H4 (cell line): ENCODE measurements around the gene ADAM12. TPM values are rescaled to one million over a fixed set of nuclear protein-coding genes. Genes with fewer than 3 reads are reported as not detected.

Source experiments
- DNase-seq: peaks from one replicate; pipeline ENCODE4 v3.0.0-alpha.2; 2015; ENCODE audit warnings: low spot score
- total RNA-seq: library from RNA; depleted of rRNA; stranded (reverse); fragments of >200 nt; shearing (Covaris generic); gene quantifications from 2 replicates; pipeline ENCODE4 v1.2.3, GENCODE V29; 2014

Gene ADAM12
- total RNA-seq, 1 experiment from 2014 or later: 2.0 TPM

DNA sequence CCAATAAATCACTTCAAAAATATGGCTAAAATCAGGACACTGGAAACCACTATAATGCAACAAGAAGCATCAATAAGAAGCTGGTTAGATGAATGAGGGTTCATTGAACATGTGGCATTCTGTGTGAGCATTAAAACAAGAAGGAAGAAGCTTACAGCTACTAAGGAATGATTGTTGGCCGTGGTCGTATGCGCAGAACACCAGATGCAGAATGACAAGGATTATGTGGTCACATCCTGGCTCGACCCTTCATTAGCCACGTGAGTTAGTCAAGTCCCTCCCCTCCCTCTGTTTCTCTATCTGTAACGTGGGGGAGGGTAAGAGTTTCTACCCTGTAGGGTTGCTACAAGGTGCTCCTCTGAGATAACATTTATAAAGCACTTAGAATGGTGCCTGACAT, 174.3 kb downstream of the ADAM12 start:
- no peak for DNase-seq

GRCh38 chr10:126212738-126213137, 175.5 kb downstream of the ADAM12 start:
- DNase-seq: no peak

- no peak for DNase-seq
Measured at GRCh38 chr10:126210051-126210651, 178.1 kb downstream of the ADAM12 start.

GRCh38 chr10:126209451-126209850, 178.8 kb downstream of the ADAM12 start:
- no peak for DNase-seq

- no peak for DNase-seq
Measured at GRCh38 chr10:126208726-126209302, 179.5 kb downstream of the ADAM12 start.

GRCh38 chr10:126207851-126208250, 180.4 kb downstream of the ADAM12 start:
- DNase-seq: no peak

DNA sequence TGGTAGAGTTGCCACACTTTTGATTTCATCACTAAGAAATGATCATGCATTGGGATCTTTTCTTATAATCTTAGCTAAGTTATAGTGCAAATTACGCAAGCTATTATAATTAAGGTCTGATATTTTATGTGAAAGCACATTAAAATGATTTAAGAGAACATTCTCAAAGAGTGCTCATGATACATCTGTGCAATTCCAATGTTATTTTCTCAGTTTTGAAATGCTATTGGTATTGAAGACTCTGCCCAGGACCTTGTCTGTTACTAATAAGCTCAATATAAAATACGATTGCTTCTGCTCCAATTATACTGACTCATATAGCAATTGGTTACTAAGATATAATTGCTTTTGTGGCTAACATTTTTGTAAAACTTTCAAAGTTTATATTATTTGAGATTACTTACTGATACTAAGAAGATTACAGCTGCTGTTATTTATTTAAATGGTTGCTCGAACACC, 180.9 kb downstream of the ADAM12 start:
- DNase-seq: no peak

DNA sequence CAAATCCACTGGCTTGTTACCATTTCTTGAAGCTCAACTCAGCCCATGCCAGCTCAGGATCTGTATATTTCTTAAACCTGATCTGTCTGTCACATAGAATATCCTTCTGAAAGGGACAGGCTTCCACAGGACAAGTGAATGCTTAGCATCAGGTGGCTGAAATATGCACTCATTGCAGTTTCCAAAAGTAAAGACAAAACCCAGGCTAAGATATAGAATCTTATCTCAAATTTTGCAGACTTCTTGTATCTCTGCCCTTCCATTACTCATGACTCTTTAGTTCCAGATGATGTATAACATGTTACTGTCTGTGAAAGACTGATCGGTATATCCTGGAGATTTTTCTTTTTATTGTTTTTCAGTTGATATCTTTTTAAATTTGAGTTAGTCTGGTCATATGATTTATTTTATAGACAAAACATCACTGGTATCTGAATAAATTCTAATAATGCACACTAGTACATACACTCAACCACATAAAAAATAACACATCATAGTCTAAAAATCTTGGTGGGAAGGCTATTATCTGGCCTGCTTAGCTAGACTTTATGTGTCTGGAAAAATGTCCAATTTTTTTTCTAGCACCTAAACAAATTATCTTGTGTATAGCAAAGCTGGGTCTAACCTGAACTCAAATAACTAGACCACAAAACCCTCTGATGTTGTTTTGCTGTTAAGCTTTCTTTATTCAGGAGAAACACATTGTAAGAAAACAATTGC, 182.6 kb downstream of the ADAM12 start:
- DNase-seq: no peak

DNA sequence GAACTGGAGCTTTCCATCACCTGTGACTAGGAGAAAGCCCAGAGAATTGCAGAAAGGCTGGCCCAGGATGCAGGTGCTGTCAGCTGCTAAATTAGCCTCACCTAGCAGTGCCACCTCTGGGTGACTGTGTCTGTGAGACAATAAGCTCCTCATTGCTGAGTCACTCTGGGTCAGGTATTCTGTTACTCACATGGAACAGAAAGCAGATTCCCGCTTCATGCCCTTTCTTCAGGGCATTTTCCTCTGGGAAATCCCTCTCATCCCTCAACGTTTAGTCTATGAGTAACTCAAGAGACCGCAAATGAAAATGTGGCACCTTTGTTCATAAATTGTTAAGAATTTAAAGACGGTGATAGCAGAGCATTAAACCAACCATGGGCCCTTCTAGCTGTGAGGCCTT, 184.0 kb downstream of the ADAM12 start:
- peak; percentile 71 for DNase-seq

DNA sequence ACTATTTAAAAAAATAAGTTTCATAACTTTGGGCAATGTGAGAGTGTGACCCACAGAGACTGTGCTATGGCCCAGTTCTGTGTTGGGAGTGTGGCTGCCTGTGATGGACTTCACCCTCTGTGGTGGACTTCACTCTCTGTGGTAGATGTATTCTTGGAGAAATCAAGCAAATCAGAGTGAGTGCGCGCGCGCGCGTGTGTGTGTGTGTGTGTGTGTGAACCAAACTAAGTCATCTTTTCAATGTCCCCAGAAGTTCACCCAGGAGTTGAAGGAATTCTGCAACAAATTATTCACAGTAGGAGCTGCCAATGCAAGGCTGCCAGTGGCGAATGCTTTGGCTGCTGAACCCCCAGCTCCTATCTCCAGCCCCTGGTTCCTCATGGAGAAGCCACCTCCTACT, 184.5 kb downstream of the ADAM12 start:
- no peak for DNase-seq

DNA sequence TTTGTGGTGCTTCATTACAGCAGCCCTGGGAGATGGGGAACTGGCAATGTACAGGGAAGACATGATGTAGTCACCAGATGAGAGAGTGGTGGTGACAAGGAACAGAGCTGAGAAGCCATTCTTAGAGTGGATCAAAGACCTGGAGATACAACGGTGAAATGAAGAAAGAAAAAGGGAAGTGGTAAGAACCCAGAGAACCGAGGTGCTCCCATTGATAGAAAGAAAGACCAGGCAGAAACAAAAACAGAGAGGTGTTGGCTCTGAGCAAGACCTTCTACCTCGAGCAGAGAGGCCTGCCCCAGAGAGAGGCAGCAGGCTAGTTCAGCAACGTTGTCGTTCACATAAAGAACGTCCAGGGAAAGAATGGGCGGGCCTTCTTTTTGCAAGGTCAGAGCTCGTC, 186.7 kb downstream of the ADAM12 start:
- no peak for DNase-seq

DNA sequence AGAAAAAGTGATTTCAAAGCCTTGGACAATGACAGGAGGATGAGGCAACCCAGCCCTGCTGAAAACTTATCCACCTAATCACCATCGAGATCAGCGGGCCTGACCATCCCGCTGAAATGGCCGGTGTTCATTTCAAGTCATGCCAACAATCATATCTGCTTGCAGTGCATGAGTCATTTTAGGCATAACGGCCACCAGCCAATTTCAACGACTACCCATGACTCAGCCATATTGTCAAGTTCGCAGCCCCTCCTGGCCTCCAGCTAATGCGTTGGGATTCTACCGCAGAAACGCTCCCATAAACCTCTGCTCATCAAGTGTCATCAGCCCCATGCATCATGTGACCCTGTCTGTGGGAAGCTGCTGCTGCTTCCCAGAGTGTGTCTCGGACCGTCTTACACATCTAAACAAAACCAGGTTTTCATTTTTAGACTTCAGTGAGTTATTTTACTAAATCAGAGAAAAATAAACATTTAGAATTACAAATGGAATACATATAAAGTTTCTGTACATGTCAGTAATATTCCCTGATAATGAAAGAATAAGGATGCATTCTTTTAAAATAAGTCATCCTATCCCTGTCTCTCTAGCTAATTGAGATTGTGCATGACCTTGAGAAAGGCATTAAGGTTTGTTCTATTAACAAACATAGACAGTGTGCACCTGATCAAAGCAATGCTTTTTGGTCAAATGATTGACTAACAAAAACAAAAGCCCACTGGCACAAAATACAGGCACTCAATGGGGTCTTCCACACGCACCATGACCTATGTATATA, 188.9 kb downstream of the ADAM12 start:
- DNase-seq: peak; percentile 96

GRCh38 chr10:126198681-126199080, 189.6 kb downstream of the ADAM12 start:
- no peak for DNase-seq

GRCh38 chr10:126197036-126197543, 191.2 kb downstream of the ADAM12 start:
- DNase-seq: no peak

- DNase-seq: no peak
Measured at GRCh38 chr10:126196281-126196680, 192.0 kb downstream of the ADAM12 start.

GRCh38 chr10:126191192-126191591, 197.1 kb downstream of the ADAM12 start:
- DNase-seq: peak; percentile 50

- DNase-seq: no peak
Measured at GRCh38 chr10:126188679-126189200, 199.5 kb downstream of the ADAM12 start.

- no peak for DNase-seq
Measured at GRCh38 chr10:126187399-126187798, 200.9 kb downstream of the ADAM12 start.

DNA sequence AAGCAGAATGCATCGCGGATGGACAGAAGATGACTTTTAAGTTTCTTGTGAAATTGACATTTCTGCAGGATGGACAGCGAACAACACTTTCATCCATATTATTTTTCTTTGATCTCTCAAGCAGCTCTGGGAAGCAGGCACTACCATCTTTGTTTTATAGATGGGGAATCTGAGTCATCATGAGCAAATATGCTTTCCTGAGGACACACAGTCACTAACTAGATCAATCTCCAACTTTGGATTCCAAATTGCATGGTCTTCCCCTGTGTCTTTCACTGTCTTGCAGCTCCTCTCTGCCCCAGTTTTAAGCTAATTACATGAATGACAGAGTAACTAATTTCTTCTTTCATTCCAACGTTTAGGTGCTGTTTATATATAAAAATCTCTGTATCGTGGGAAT, 201.5 kb downstream of the ADAM12 start:
- DNase-seq: no peak

DNA sequence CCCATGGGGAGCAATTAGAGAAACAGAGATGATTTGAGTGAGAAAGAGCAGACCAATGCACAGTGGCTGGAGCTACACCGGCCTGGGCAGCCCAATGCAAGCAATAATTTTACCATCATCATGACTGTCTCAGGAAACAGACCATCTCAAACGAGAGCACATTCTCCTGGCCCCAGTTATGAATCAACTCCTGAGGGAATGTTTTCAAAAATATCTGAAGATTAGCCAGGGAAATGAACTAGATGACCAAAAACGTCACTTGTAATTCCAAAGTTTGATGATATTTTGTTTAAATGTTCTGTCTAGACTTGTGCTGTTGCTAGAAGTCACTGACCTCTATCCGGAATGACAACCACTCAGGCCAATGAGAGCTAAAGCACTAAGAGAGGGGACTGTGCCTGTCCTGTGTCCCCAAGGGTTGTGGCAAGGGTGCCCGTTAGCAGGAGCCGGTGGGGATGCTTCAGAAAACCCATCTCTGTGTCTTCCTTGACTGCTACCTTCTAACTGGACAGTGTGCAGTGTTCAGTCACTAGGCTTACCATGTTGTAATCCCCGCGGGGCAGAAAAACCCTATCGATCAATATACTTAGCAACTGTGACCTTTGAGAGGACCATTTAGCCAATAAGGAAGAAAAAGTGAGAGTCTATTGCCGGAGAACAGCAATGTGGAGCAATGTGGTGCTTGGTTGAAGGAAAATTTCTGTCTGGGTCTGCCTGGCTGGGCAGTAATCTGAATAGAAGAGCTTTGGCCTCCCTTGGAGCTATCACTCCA, 202.4 kb downstream of the ADAM12 start:
- DNase-seq: no peak

DNA sequence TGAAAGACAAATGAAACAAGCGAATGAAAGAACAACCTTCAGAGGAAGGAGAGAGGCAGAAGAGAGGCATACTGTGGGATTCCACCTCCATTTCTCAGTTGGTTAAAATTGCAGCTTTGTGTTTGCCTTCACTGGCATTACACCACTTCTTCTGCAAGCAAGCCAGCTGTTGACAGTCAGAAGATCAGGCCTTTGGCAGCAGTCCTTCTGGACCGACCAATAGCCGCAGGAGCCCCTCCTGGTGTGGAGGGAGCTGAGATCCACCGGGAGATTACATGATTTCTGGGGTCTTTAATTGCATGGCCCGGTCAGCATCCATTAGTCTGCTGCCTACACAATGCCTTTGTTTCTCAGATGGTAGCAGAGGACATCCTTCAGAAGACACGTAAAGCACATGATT, 206.7 kb downstream of the ADAM12 start:
- no peak for DNase-seq
